Suprapubic skin (tissue), 4 donors: ENCODE data around the gene NEMF. TPM values are rescaled to one million over a fixed set of nuclear protein-coding genes. Genes with fewer than 3 reads are reported as not detected.
A peak's percentile ranks its signal among the peaks of the same experiment; 100 is the strongest.

Experiments used
- DNase-seq, 2 donors: peaks; one replicate each; pipeline ENCODE4 v3.0.0-alpha.2; 2019; ENCODE audit warnings: low spot score in 2 of 2
- H3K27ac ChIP-seq: fragments of 200-600 bp; sonication (generic); one replicate; pipeline ENCODE4 v1.5.1; 2019
- H3K27me3 ChIP-seq: fragments of 200-600 bp; sonication (generic); one replicate; pipeline ENCODE4 v1.5.1; 2019
- H3K36me3 ChIP-seq: fragments of 200-600 bp; sonication (generic); one replicate; pipeline ENCODE4 v1.5.1; 2019
- H3K4me1 ChIP-seq: fragments of 200-600 bp; sonication (generic); one replicate; pipeline ENCODE4 v1.5.1; 2019
- H3K4me3 ChIP-seq: fragments of 200-600 bp; sonication (generic); one replicate; pipeline ENCODE4 v1.5.1; 2019; ENCODE audit warnings: mild to moderate bottlenecking
- H3K9me3 ChIP-seq: fragments of 200-600 bp; sonication (generic); one replicate; pipeline ENCODE4 v1.5.1; 2019
- EP300 ChIP-seq: sonication (generic); formaldehyde crosslinking; IDR thresholded peaks from one replicate; pipeline ENCODE4 v1.6.1; 2017; ENCODE audit warnings: antibody characterized with exemption
- POLR2A ChIP-seq, 2 donors: fragments of 450-650 bp; IDR thresholded peaks; one replicate each; pipeline ENCODE4 v1.6.1; 2017; ENCODE audit warnings: antibody characterized with exemption in 2 of 2, mild to moderate bottlenecking in 2 of 2, moderate library complexity in 2 of 2
- POLR2AphosphoS5 ChIP-seq, 3 donors: sonication (generic); formaldehyde crosslinking; IDR thresholded peaks; one replicate each; pipeline ENCODE4 v1.6.1; 2017; ENCODE audit warnings: antibody characterized with exemption in 3 of 3
- WGBS: methylation state at CpG from one replicate; pipeline ENCODE4 v1.1.5; 2018; 5-methylcytosine and 5-hydroxymethylcytosine counted together
- total RNA-seq, 4 donors: library from RNA; depleted of rRNA; stranded (reverse); fragments of >200 nt; gene quantifications; one replicate each; pipeline ENCODE4 v1.1.0, GENCODE V29; 2016
- TF ChIP-seq, protein P1 (sequence below), 2 donors: fragments of 200-600 bp in 1 of 2; fragments of 450-650 bp in 1 of 2; sonication (generic) in 1 of 2; IDR thresholded peaks; one replicate each; pipeline ENCODE4 v1.5.1; 2016 to 2019; ENCODE audit warnings: antibody characterized with exemption in 2 of 2, mild to moderate bottlenecking in 1 of 2, moderate library complexity in 1 of 2

NEMF gene
- total RNA-seq, 4 donors from 2014 or later = 70.6 to 181 (median 81.5) TPM

GRCh38 chr14:49858383-49858782 is 5.8 kb upstream of the NEMF start:
- no peak for DNase-seq
- Histone ChIP-seq H3K4me3 (no peak overlapping the region), H3K27me3 (no peaks in the 10 kb centered on the region), H3K9me3 (no peaks in the 10 kb centered on the region), H3K36me3 (no peaks in the 10 kb centered on the region), H3K27ac (no peak overlapping the region), H3K4me1 (peaks cover 12% of the 10 kb centered on the region)
- 61% methylated on average over 3 of the region's 3 CpGs for WGBS
- TF ChIP-seq POLR2AphosphoS5 (IDR thresholded peaks at IDR 0.05) = no peak
- TF ChIP-seq EP300 = no peak
- TF ChIP-seq POLR2A (IDR thresholded peaks at IDR 0.05) = no peak
- TF ChIP-seq, protein P1, sequence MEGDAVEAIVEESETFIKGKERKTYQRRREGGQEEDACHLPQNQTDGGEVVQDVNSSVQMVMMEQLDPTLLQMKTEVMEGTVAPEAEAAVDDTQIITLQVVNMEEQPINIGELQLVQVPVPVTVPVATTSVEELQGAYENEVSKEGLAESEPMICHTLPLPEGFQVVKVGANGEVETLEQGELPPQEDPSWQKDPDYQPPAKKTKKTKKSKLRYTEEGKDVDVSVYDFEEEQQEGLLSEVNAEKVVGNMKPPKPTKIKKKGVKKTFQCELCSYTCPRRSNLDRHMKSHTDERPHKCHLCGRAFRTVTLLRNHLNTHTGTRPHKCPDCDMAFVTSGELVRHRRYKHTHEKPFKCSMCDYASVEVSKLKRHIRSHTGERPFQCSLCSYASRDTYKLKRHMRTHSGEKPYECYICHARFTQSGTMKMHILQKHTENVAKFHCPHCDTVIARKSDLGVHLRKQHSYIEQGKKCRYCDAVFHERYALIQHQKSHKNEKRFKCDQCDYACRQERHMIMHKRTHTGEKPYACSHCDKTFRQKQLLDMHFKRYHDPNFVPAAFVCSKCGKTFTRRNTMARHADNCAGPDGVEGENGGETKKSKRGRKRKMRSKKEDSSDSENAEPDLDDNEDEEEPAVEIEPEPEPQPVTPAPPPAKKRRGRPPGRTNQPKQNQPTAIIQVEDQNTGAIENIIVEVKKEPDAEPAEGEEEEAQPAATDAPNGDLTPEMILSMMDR (IDR thresholded peaks at IDR 0.05) = no peak

GRCh38 chr14:49857427-49858003 is 4.9 kb upstream of the NEMF start:
- no peak for DNase-seq
- 91% methylated on average over 6 of the region's 6 CpGs for WGBS
- H3K27ac ChIP-seq = no peak overlapping the region

GRCh38 chr14:49853572-49854375 is 1.2 kb upstream of the NEMF start:
- WGBS = 31% methylated on average over 8 of the region's 27 CpGs
- peak overlapping the region; percentile 79 for H3K4me3 ChIP-seq
- peaks cover 15% of the 10 kb centered on the region for H3K36me3 ChIP-seq
- no peaks in the 10 kb centered on the region for H3K27me3 ChIP-seq
- H3K9me3 ChIP-seq = no peaks in the 10 kb centered on the region
- peak in 1 of 2 donors; percentile 81 for DNase-seq
- H3K27ac ChIP-seq = no peak overlapping the region
- peaks cover 31% of the 10 kb centered on the region for H3K4me1 ChIP-seq
- TF ChIP-seq, protein P1 (IDR thresholded peaks at IDR 0.05) = peak; percentile 34 to 66
- no peak for TF ChIP-seq EP300

More at GRCh38 chr14:49857427-49858003, 4.9 kb upstream of the NEMF start:
- TF ChIP-seq, protein P1 (IDR thresholded peaks at IDR 0.05) = no peak
- TF ChIP-seq POLR2A (IDR thresholded peaks at IDR 0.05) (no peak), POLR2AphosphoS5 (IDR thresholded peaks at IDR 0.05) (no peak), EP300 (no peak)
- no peak overlapping the region for H3K4me3 ChIP-seq
- H3K27me3 ChIP-seq = no peaks in the 10 kb centered on the region
- H3K36me3 ChIP-seq = no peaks in the 10 kb centered on the region
- no peaks in the 10 kb centered on the region for H3K9me3 ChIP-seq
- H3K4me1 ChIP-seq = peaks cover 13% of the 10 kb centered on the region

- Histone ChIP-seq H3K27me3 (no peaks in the 10 kb centered on the region), H3K36me3 (peaks cover 15% of the 10 kb centered on the region), H3K4me1 (peaks cover 31% of the 10 kb centered on the region), H3K9me3 (no peaks in the 10 kb centered on the region), H3K4me3 (peak overlapping the region; percentile 79), H3K27ac (peak overlapping the region; percentile 92)
- no peak for DNase-seq
- 2% methylated on average over 14 of the region's 14 CpGs for WGBS
- no peak for TF ChIP-seq EP300
- TF ChIP-seq, protein P1 (IDR thresholded peaks at IDR 0.05) = no peak
- TF ChIP-seq POLR2AphosphoS5 (IDR thresholded peaks at IDR 0.05) = no peak
- no peak for TF ChIP-seq POLR2A (IDR thresholded peaks at IDR 0.05)
Observed at GRCh38 chr14:49853158-49853477, 530 bp upstream of the NEMF start.

DNA sequence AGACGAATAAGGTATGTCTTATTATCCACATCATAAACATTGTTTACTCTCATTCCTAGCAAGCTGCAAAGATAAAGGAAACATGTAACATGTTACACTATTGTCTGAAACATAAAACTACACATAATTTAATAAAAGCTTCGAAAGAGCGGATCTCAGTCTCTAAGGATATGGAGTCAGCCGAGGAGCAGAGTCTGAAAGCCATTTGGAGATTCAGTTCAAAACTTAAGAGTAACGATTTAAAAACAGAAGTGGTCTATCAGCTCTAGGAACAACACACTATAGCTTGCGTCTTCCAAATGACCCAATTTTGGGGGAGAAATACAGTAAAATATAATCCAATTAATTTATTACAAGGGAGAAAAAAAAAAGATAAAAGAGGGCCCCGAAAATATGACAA is 775 bp downstream of the NEMF start:
- Histone ChIP-seq H3K36me3 (peaks cover 20% of the 10 kb centered on the region), H3K4me3 (peak overlapping the region; percentile 79), H3K9me3 (no peaks in the 10 kb centered on the region), H3K27me3 (no peaks in the 10 kb centered on the region), H3K27ac (peak overlapping the region; percentile 92), H3K4me1 (peaks cover 31% of the 10 kb centered on the region)
- no peak for TF ChIP-seq POLR2A (IDR thresholded peaks at IDR 0.05)
- no peak for TF ChIP-seq POLR2AphosphoS5 (IDR thresholded peaks at IDR 0.05)
- no peak for TF ChIP-seq EP300
- TF ChIP-seq, protein P1 (IDR thresholded peaks at IDR 0.05) = no peak
- no peak for DNase-seq
- WGBS = 7% methylated on average over 7 of the region's 7 CpGs
